HG03103 (cell line): ENCODE results near the gene BTRC.

Experiments used
- ATAC-seq: cut with Tn5 transposase; IDR thresholded peaks from one replicate; pipeline ENCODE4 v1.9.1; 2021; ENCODE audit warnings: low read depth; ENCODE audit not compliant: unreplicated experiment

The BTRC gene

GRCh38 chr10:101476383-101476782 is 122.4 kb downstream of the BTRC start:
- ATAC-seq: no peak

- no peak for ATAC-seq
These were observed 125.0 kb downstream of the BTRC start for GRCh38 chr10:101478956-101479355.

- ATAC-seq: no peak
These were observed 127.3 kb downstream of the BTRC start for GRCh38 chr10:101481256-101481655.

- ATAC-seq: no peak
These were observed 128.6 kb downstream of the BTRC start for GRCh38 chr10:101482568-101482967.

GRCh38 chr10:101484175-101484745 is 130.3 kb downstream of the BTRC start:
- no peak for ATAC-seq

DNA sequence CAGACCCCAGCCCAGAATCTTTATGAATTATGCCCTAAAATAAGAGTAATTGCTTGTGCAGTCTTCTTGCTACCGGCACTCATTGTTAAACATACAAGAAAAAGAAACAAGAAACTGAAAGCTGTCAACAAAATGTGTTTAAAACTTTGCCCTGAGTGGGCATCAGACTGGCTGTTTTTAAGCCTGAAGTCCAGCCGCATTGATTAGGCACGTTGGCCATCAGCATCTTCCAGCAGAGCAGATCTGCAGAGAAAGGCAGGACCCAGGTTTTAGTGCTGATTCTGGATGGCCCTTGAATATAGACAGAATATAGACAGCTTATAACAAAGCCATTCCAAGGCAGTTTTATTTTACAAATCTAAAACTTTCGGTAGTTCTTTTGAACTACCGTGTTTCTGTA is 131.2 kb downstream of the BTRC start:
- ATAC-seq: no peak

DNA sequence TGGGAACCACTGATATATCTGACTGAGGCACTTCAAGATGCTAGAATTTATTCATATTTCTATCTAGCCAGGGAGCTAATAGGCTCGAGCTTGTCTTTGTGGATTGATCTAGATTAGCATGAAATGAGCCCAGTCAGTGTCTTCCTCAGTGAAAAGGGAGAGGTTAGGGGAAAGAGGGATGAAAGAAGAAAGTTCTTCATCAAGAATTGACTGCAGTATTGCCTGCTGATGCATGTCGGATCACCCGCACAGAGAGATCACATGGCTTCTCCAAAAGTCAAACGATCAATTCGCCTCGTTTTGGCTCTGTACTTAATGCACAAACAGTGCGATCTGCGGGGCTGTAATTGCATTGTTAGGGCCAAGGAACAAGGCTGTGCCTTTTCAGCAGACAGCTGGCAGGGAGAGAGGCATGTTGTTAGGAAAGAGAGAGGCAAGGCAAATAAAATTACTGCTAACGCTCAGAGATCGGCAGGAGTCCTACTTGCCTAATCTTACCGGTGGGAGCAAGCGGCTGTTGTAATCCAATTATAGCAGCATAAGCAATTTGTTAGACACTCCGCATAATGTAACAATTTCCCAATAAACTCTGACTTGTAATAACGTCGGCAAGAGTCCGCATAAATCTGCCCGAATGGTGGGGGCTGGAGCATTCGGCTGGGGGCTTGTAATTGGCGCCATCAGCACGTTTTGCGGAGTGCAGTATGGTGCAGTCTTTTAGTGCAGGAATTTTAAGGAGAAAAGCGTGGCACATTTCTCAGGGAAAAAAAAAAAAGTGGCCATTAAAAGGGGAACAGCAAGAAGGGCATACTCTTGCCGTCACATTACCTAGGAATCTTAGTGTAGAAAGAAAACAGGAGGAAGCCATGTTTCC is 132.0 kb downstream of the BTRC start:
- ATAC-seq: no peak

- no peak for ATAC-seq
These were observed 133.4 kb downstream of the BTRC start for GRCh38 chr10:101487399-101487798.

GRCh38 chr10:101489355-101489754 is 135.4 kb downstream of the BTRC start:
- no peak for ATAC-seq

DNA sequence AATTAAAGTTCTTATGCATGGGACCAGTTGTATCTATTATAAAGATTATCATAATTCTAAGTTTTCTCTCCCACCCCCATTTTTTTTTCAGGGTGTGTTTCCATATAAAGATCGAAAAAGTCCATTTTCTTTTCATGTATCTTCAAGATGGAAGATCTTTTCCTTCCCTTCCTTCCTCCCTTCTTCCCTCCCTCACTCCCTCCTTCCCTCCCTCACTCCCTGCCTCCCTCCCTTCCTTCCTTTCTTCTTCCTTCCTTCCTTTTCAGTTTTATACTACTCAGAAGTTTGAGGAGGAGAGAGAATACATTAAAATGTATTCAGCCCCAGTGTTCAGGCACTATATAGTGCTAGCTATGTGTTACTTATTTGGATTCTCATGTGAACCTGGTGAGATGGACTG is 136.1 kb downstream of the BTRC start:
- no peak for ATAC-seq

- no peak for ATAC-seq
These were observed 138.2 kb downstream of the BTRC start for GRCh38 chr10:101492205-101492604.

DNA sequence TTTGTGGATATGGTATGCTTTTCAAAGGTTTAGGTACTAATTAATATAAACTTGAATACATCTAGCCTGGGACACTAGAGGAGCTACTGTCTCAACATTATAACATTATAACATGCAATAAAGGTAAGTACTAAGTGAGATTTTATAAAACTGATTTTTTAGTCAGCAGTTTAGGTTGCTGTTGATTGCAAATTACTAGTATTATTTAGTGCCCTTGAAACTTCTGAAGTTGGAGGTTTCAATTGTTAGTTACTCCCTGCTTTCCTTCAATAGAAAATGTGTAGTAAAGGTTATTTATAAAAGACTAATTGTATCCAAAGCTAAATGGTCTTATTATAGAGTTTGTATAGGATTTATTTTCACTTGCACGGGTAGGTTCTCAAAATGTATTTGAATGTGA is 138.8 kb downstream of the BTRC start:
- ATAC-seq: no peak

DNA sequence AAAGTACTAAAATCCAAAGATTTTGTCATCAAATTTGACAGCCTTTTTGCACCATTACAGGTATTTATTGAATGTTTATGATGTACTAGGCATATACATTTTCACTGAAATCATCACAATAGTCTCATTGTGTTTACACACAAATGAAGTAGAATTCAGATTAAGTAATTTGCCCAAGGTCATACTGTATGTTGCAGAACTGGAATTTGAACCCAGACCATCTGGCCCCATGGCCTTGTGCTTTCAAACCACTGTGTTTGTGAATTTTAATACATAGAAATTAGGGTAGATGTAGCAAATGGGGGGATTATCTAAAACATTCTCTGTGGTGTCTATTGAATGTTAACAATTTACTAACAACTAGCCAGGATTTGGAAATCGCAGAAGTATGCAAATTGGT is 139.3 kb downstream of the BTRC start:
- ATAC-seq: no peak

DNA sequence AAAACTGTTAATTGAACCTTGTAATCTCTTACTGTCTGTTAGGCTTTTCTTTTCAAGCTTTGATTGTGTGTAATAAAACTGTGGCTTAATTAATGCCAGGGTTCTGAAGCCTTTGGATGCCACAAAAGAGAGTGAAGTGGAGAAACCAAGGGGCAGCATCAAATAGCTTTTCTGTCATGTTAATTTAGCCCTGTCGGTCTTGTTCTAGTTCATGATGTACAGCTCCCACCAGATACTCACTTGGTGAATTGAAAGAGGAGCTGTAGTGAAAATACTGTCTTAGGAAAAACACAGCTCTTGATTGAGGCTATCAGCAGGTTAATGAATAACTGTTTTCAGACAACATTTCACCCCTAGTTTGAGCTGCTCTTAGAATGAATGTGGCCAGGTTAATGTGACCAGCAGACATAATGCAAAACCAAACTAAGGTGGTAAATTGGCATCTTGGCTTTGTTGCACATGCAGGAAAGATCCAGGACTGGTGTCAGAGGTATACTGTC is 139.9 kb downstream of the BTRC start:
- ATAC-seq: no peak

DNA sequence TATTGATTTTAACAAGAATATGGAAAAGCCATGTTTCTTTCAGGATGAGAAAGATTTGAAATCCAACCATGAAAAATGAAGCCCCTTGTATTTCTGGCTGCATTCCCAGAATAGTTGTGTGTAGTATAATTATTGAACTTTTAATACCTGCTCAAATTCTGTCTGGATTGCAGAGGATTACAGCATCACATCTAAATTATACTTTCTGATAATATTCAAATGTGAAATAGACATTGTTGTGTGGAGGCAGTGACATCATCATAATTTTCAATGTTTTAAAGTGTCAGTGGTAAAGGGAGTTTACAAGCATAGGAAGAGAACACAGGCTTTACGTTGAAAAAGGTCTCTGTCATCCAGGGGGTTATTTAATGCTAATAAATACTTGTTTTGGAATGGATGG is 140.7 kb downstream of the BTRC start:
- ATAC-seq: no peak

DNA sequence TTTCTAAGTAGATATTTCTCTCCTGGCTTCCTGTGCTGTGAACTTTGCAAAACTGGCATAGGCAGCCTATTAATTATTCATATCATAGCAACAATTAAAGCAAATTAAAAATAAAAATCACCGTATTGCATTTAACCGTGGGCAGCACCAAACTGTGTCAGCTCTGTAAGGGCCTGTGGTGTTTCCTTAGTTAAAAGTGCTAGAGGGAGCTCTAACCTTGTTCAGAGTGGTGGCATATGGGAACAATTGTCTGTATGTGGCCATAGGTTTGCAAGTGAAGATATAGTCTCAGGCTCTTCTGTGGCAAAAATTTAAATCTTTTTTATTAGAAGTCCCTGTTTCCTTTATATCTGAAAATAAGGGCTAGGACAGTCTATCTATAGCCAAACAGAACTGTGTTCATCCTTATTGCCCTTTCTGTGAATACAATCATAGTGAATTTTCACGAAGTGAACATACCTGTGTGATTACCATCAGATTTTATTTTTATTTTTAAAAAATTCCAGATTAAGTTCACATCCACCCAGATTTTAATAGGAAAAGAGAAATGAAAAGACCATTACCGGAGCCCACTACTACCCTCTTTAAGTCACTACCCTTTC is 141.5 kb downstream of the BTRC start:
- ATAC-seq: no peak

- ATAC-seq: no peak
These were observed 150.5 kb downstream of the BTRC start for GRCh38 chr10:101504438-101504837.

DNA sequence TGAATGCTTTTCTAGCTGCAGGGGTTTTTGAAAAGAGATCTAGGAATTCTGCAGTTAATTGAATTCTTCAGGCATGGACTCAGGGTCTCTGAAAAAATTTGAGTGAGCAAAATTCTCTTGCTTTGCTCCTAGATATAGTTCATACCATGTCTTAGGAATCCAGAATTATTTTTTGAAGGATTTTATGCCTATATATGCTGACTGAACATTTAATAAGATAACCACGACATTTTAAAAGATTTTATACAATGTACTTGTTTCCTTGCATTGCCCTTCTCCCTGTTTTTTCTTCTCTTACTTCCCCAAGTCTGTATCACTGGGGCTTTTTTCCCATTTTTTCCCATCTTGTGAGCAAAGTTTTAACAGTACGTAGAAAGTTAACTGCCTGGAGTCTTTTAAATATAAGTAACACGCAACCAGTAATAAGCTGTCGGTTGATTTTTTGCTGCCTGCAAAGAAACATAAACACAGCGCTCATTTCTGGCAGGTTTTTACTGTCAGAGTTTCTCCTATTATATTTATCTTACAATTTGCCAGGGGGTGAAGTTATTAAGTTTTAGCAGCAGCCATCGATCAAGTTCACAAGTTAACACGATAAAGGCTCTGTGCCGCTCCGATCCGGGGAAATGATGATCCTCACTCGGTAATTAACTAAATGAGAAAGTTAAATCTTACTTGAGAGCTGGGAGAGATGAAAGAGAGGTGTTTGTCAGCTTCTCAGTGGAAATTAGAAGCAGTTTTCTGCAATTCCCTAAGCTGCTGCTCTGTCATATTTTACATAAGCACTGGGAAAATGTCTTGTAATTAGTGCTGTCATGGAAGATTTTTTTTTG is 153.1 kb downstream of the BTRC start:
- ATAC-seq: no peak

GRCh38 chr10:101507828-101508227 is 153.9 kb downstream of the BTRC start:
- ATAC-seq: no peak

GRCh38 chr10:101511938-101512337 is 158.0 kb downstream of the BTRC start:
- no peak for ATAC-seq

GRCh38 chr10:101512738-101513137 is 158.8 kb downstream of the BTRC start:
- no peak for ATAC-seq
